IMR-90 (cell line): ENCODE results near the gene H6PD. TPM values are rescaled to one million over a fixed set of nuclear protein-coding genes. Genes with fewer than 3 reads are reported as not detected.

Experiments used
- ATAC-seq: fragments of 200-7000 bp; cut with Tn5 transposase; 2 replicates; pipeline ENCODE4 v1.9.1; 2020; ENCODE audit warnings: low read depth, mild to moderate bottlenecking, moderate library complexity
- BruUV-seq: library from RNA; stranded (reverse); fragments of 400-500 nt; replicated peaks from 2 replicates; lab custom pipeline; 2021; lab: Mats Ljungman, UMichigan
- CTCF ChIA-PET: fragments of 300-600 bp; formaldehyde crosslinking; extraction: SDS; loops from one replicate; lab custom pipeline; 2021; ENCODE audit warnings: antibody characterized with exemption; lab: Yijun Ruan, JAX
- POLR2A ChIA-PET: fragments of 300-600 bp; sonication (Branson Sonifier 250); formaldehyde crosslinking; loops from one replicate; lab custom pipeline; 2022; ENCODE audit warnings: antibody characterized with exemption; ENCODE audit not compliant: unreplicated experiment; lab: Charles Lee
- DNase-seq: peaks from one replicate; pipeline ENCODE4 v3.0.0; 2013
- H2AFZ ChIP-seq: replicated peaks from 2 replicates; pipeline ENCODE3; 2013; ENCODE audit warnings: low read length, mild to moderate bottlenecking; ENCODE audit not compliant: poor library complexity
- H2AK5ac ChIP-seq: 2 replicates; pipeline ENCODE4 v1.6.1; 2013; ENCODE audit warnings: low read depth, low read length, inconsistent platforms
- H2AK9ac ChIP-seq: replicated peaks from 2 replicates; pipeline ENCODE3; 2013; ENCODE audit warnings: mild to moderate bottlenecking, low read depth, low read length, moderate library complexity; ENCODE audit not compliant: poor library complexity
- H2BK120ac ChIP-seq: 2 replicates; pipeline ENCODE4 v1.6.1; 2013; ENCODE audit warnings: low read depth, low read length, inconsistent platforms
- H2BK15ac ChIP-seq: 3 replicates; pipeline ENCODE4 v1.6.1; 2013; ENCODE audit warnings: low read depth, low read length, inconsistent platforms
- H2BK20ac ChIP-seq: 2 replicates; pipeline ENCODE4 v1.6.1; 2013; ENCODE audit warnings: low read depth, mild to moderate bottlenecking, inconsistent platforms, low read length, moderate library complexity
- H2BK5ac ChIP-seq: 2 replicates; pipeline ENCODE4 v1.6.1; 2013; ENCODE audit warnings: mild to moderate bottlenecking, low read depth, low read length, inconsistent platforms; ENCODE audit not compliant: poor library complexity, severe bottlenecking
- H3K14ac ChIP-seq: replicated peaks from 2 replicates; pipeline ENCODE4 v1.6.1; 2013; ENCODE audit warnings: low read depth, low read length, inconsistent platforms
- H3K18ac ChIP-seq: 2 replicates; pipeline ENCODE4 v1.6.1; 2013; ENCODE audit warnings: low read depth, low read length, control low read depth
- H3K23ac ChIP-seq: 2 replicates; pipeline ENCODE4 v1.6.1; 2013; ENCODE audit warnings: low read depth, low read length, inconsistent platforms
- H3K27ac ChIP-seq: 2 replicates; pipeline ENCODE4 v1.5.1; 2013; ENCODE audit warnings: mild to moderate bottlenecking, control low read depth, low read length; ENCODE audit not compliant: insufficient read depth
- H3K27me3 ChIP-seq: 2 replicates; pipeline ENCODE4 v1.6.1; 2013; ENCODE audit warnings: low read length; ENCODE audit not compliant: control insufficient read depth, insufficient read depth
- H3K36me3 ChIP-seq: 2 replicates; pipeline ENCODE4 v1.6.1; 2013; ENCODE audit warnings: low read length, mixed read lengths; ENCODE audit not compliant: control insufficient read depth, insufficient read depth
- H3K4ac ChIP-seq: 2 replicates; pipeline ENCODE4 v1.6.1; 2013; ENCODE audit warnings: low read depth, low read length, inconsistent platforms
- H3K4me1 ChIP-seq: 2 replicates; pipeline ENCODE4 v1.6.1; 2013; ENCODE audit warnings: low read length, mixed read lengths; ENCODE audit not compliant: control insufficient read depth, insufficient read depth
- H3K4me2 ChIP-seq: 2 replicates; pipeline ENCODE4 v1.6.1; 2013; ENCODE audit warnings: low read depth, mild to moderate bottlenecking, control low read depth, low read length, moderate library complexity
- H3K4me3 ChIP-seq: 2 replicates; pipeline ENCODE4 v1.5.1; 2013; ENCODE audit warnings: low read depth, mild to moderate bottlenecking, control low read depth, low read length, moderate library complexity; ENCODE audit not compliant: insufficient read depth
- H3K56ac ChIP-seq: 2 replicates; pipeline ENCODE4 v1.6.1; 2013; ENCODE audit warnings: low read length, inconsistent platforms; ENCODE audit not compliant: insufficient read depth; ENCODE audit errors: extremely low read depth
- H3K79me1 ChIP-seq, 2 experiments: 2 replicates each; pipeline ENCODE4 v1.6.1; 2013; ENCODE audit warnings: low read length in 2 of 2, inconsistent platforms in 1 of 2, low read depth in 1 of 2
- H3K9ac ChIP-seq: 2 replicates; pipeline ENCODE4 v1.6.1; 2013; ENCODE audit warnings: low read depth, low read length, control low read depth
- H3K9me1 ChIP-seq: 2 replicates; pipeline ENCODE4 v1.6.1; 2013; ENCODE audit warnings: low read length, inconsistent platforms; ENCODE audit not compliant: insufficient read depth
- H3K9me3 ChIP-seq: 2 replicates; pipeline ENCODE4 v1.6.1; 2013; ENCODE audit warnings: low read length; ENCODE audit not compliant: control insufficient read depth, insufficient read depth
- H4K20me1 ChIP-seq: 2 replicates; pipeline ENCODE4 v1.6.1; 2013; ENCODE audit warnings: low read length, inconsistent platforms; ENCODE audit not compliant: insufficient read depth
- H4K5ac ChIP-seq: 2 replicates; pipeline ENCODE4 v1.6.1; 2013; ENCODE audit warnings: mild to moderate bottlenecking, low read depth, low read length, control low read depth
- H4K8ac ChIP-seq, 2 experiments: 2 replicates each; pipeline ENCODE4 v1.6.1; 2013; ENCODE audit warnings: low read depth in 2 of 2, low read length in 2 of 2, control low read depth in 1 of 2, inconsistent platforms in 1 of 2
- H4K91ac ChIP-seq: 2 replicates; pipeline ENCODE4 v1.6.1; 2013; ENCODE audit warnings: low read depth, low read length, inconsistent platforms; ENCODE audit not compliant: insufficient read depth
- CEBPB ChIP-seq: IDR thresholded peaks from 2 replicates; pipeline ENCODE4 v1.6.1; 2012; ENCODE audit warnings: low read depth, low read length, improper control_type of control experiment
- CHD1 ChIP-seq: IDR thresholded peaks from 2 replicates; pipeline ENCODE4 v1.6.1; 2012; ENCODE audit warnings: low read depth, low read length, improper control_type of control experiment
- FOS ChIP-seq: fragments of 150-350 bp; IDR thresholded peaks from 2 replicates; pipeline ENCODE4 v1.6.1; 2016; ENCODE audit warnings: low read depth, low read length
- MAFK ChIP-seq: IDR thresholded peaks from 2 replicates; pipeline ENCODE4 v1.6.1; 2012; ENCODE audit warnings: low read depth, low read length, improper control_type of control experiment
- MAZ ChIP-seq: IDR thresholded peaks from 2 replicates; pipeline ENCODE4 v1.6.1; 2012; ENCODE audit warnings: low read depth, mild to moderate bottlenecking, low read length, improper control_type of control experiment, moderate library complexity, borderline replicate concordance
- MXI1 ChIP-seq: IDR thresholded peaks from 2 replicates; pipeline ENCODE4 v1.6.1; 2012; ENCODE audit warnings: low read depth, mild to moderate bottlenecking, low read length, moderate library complexity, borderline replicate concordance
- NFE2L2 ChIP-seq: fragments of 150-350 bp; IDR thresholded peaks from 2 replicates; pipeline ENCODE4 v1.6.1; 2016; ENCODE audit warnings: low read depth, mild to moderate bottlenecking, low read length
- POLR2A ChIP-seq: IDR thresholded peaks from 2 replicates; pipeline ENCODE4 v1.6.1; 2012; ENCODE audit warnings: mild to moderate bottlenecking, low read depth, low read length
- RAD21 ChIP-seq: IDR thresholded peaks from 2 replicates; pipeline ENCODE4 v1.6.1; 2012; ENCODE audit warnings: low read length, improper control_type of control experiment
- RCOR1 ChIP-seq: IDR thresholded peaks from 2 replicates; pipeline ENCODE4 v1.6.1; 2012; ENCODE audit warnings: mild to moderate bottlenecking, low read length, improper control_type of control experiment; ENCODE audit not compliant: insufficient replicate concordance
- RFX5 ChIP-seq: IDR thresholded peaks from 2 replicates; pipeline ENCODE4 v1.8.0; 2012; ENCODE audit warnings: low read depth, mild to moderate bottlenecking, low read length, moderate library complexity
- SMC3 ChIP-seq: fragments of 150-350 bp; IDR thresholded peaks from 2 replicates; pipeline ENCODE4 v1.6.1; 2016; ENCODE audit warnings: low read depth, mild to moderate bottlenecking, antibody characterized with exemption, low read length, moderate library complexity
- WGBS, 2 experiments: methylation state at CpG; one replicate each; pipeline versions ENCODE4 v1.1.5 to v1.1.7; 2013; ENCODE audit warnings: missing lambda C conversion rate in 2 of 2; ENCODE audit not compliant: insufficient read length in 1 of 2; ENCODE audit errors: extremely low coverage in 2 of 2; 5-methylcytosine and 5-hydroxymethylcytosine counted together
- dilution Hi-C: fragments of 300-500 bp; cut with HindIII; formaldehyde crosslinking; loops from one replicate; pipeline ENCODE4 v1.14.3; 2018; ENCODE audit warnings: low sequenced_read_pairs; ENCODE audit not compliant: unreplicated experiment
- in situ Hi-C: fragments of 300-500 bp; cut with MboI; formaldehyde crosslinking; loops from 3 replicates; pipeline ENCODE4 v1.14.3; 2019; ENCODE audit warnings: low sequenced_read_pairs, inconsistent platforms, mixed read lengths
- intact Hi-C: fragments of 100-400 bp; cut with micrococcal nuclease; formaldehyde crosslinking; loops from 2 replicates; pipeline ENCODE4 v1.10.0; 2022
- polyA plus RNA-seq, 3 experiments: library from polyadenylated mRNA; depleted of rRNA; stranded (reverse); fragments of >200 nt; gene quantifications; 2 replicates each; pipeline ENCODE4 v1.2.3, GENCODE V29; 2012; ENCODE audit warnings: low replicate concordance in 1 of 3
- total RNA-seq: library from RNA; depleted of rRNA; stranded (reverse); fragments of >200 nt; gene quantifications from 2 replicates; pipeline ENCODE4 v1.2.3, GENCODE V29; 2012
- TF ChIP-seq, protein P1 (sequence below): fragments of 150-350 bp; IDR thresholded peaks from 2 replicates; pipeline ENCODE4 v1.6.1; 2017; ENCODE audit warnings: mild to moderate bottlenecking, antibody characterized with exemption, low read length, low read depth
- TF ChIP-seq, protein P2 (sequence below): conservative IDR thresholded peaks from 2 replicates; pipeline ENCODE4 v1.5.1; 2012; ENCODE audit warnings: mild to moderate bottlenecking, low read depth, low read length, improper control_type of control experiment
- TF ChIP-seq, protein P3 (sequence below): fragments of 150-350 bp; IDR thresholded peaks from 2 replicates; pipeline ENCODE4 v1.6.1; 2016; ENCODE audit warnings: low read depth, mild to moderate bottlenecking, low read length, moderate library complexity, borderline replicate concordance

Gene H6PD
- total and polyA plus RNA-seq, 2 of the 4 experiments (the other 2 are of a cell fraction) = 9.3 to 22.1 TPM

DNA sequence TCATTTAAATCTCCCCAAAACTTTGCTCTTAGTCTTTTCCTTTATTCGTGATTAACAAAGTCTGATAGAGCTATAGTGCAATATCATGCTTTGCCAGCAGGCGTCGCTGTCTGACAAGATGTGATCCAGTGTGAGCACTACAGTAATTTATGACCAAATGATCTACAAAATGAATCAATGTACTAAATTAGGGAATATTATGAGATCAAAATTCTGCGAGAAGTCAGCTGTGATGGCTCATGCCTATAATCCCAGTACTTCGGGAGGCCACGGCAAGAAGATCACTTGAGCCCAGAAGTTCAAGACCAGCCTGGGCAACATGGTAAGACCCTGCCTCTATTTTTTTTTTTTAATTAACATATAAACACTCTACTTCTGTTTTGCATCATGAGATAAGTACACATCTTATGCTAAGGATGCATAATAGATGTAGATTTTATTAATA, 54.5 kb downstream of the H6PD start:
- Histone ChIP-seq H3K9me1 (peaks cover 6% of the 10 kb centered on the region; the same call in 1 of the 2 replicates), H2AK5ac (no peak overlapping the region), H3K9ac (no peak overlapping the region), H3K4me2 (no peak overlapping the region), H2BK5ac (no peak overlapping the region), H2AK9ac (no peak overlapping the region), H2BK15ac (no peak overlapping the region), H3K27me3 (no peaks in the 10 kb centered on the region), H4K8ac (no peak overlapping the region), H2BK20ac (no peak overlapping the region), H3K79me1 (peaks cover 6 to 11% of the 10 kb centered on the region in 2 experiments), H3K23ac (no peak overlapping the region), H2BK120ac (no peak overlapping the region), H3K4me1 (peaks cover 15% of the 10 kb centered on the region), H3K56ac (no peak overlapping the region), H3K4me3 (no peak overlapping the region), H4K5ac (no peak overlapping the region), H3K14ac (no peak overlapping the region), H3K27ac (no peak overlapping the region), H2AFZ (no peak overlapping the region), H3K18ac (no peak overlapping the region), H3K9me3 (peaks cover 2% of the 10 kb centered on the region; the same call in 1 of the 2 replicates), H3K36me3 (no peaks in the 10 kb centered on the region), H4K91ac (no peak overlapping the region), H3K4ac (no peak overlapping the region), H4K20me1 (peaks cover 8% of the 10 kb centered on the region; the same call in 1 of the 2 replicates)
- WGBS, 2 experiments = no CpG with 5 or more reads among the region's 6 CpGs
- TF ChIP-seq SMC3 = peak; percentile 96
- peak; percentile 95 for TF ChIP-seq RAD21
- TF ChIP-seq CEBPB = no peak
- no peak for TF ChIP-seq NFE2L2
- TF ChIP-seq MXI1 = no peak
- TF ChIP-seq MAFK = no peak
- no peak for TF ChIP-seq RCOR1
- TF ChIP-seq FOS = no peak
- TF ChIP-seq, protein P1, sequence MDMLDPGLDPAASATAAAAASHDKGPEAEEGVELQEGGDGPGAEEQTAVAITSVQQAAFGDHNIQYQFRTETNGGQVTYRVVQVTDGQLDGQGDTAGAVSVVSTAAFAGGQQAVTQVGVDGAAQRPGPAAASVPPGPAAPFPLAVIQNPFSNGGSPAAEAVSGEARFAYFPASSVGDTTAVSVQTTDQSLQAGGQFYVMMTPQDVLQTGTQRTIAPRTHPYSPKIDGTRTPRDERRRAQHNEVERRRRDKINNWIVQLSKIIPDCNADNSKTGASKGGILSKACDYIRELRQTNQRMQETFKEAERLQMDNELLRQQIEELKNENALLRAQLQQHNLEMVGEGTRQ = no peak
- TF ChIP-seq, protein P2, sequence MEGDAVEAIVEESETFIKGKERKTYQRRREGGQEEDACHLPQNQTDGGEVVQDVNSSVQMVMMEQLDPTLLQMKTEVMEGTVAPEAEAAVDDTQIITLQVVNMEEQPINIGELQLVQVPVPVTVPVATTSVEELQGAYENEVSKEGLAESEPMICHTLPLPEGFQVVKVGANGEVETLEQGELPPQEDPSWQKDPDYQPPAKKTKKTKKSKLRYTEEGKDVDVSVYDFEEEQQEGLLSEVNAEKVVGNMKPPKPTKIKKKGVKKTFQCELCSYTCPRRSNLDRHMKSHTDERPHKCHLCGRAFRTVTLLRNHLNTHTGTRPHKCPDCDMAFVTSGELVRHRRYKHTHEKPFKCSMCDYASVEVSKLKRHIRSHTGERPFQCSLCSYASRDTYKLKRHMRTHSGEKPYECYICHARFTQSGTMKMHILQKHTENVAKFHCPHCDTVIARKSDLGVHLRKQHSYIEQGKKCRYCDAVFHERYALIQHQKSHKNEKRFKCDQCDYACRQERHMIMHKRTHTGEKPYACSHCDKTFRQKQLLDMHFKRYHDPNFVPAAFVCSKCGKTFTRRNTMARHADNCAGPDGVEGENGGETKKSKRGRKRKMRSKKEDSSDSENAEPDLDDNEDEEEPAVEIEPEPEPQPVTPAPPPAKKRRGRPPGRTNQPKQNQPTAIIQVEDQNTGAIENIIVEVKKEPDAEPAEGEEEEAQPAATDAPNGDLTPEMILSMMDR = peak; percentile 97
- TF ChIP-seq CHD1 = no peak
- TF ChIP-seq POLR2A = 0 out of 2 replicates have a peak, but pooled peaks have one; percentile 45
- TF ChIP-seq MAZ = no peak
- no peak for TF ChIP-seq RFX5
- TF ChIP-seq, protein P3, sequence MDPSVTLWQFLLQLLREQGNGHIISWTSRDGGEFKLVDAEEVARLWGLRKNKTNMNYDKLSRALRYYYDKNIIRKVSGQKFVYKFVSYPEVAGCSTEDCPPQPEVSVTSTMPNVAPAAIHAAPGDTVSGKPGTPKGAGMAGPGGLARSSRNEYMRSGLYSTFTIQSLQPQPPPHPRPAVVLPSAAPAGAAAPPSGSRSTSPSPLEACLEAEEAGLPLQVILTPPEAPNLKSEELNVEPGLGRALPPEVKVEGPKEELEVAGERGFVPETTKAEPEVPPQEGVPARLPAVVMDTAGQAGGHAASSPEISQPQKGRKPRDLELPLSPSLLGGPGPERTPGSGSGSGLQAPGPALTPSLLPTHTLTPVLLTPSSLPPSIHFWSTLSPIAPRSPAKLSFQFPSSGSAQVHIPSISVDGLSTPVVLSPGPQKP = no peak
- DNase-seq (peak; percentile 74), ATAC-seq (no peak)
- ChIA-PET CTCF (interaction anchor here (0.5 to 3.0 kb wide), 14 partner anchors 9 to 294 kb away, joined by 3 to 26 read pairs (median 4); no protein-coding TSS in a partner anchor), POLR2A (no interaction called here)
- dilution Hi-C loops = no loop called here
- no TSS peak for BruUV-seq
- in situ Hi-C loops = loop anchor here (5.0 to 10.0 kb wide), 2 partner anchors 166 to 203 kb away; no protein-coding TSS in a partner anchor
- intact Hi-C loops = loop anchor here (1.0 to 5.0 kb wide), 5 partner anchors 22 to 298 kb away; partner anchors contain the start of gene TMEM201
